B cell (primary cell): ENCODE data around the gene ZNF771. TPM values are rescaled to one million over a fixed set of nuclear protein-coding genes. Genes with fewer than 3 reads are reported as not detected.
A peak's percentile ranks its signal among the peaks of the same experiment; 100 is the strongest.

Experiments
- ATAC-seq: fragments of 200-7000 bp; cut with Tn5 transposase; one replicate; pipeline ENCODE4 v1.10.0; 2021; ENCODE audit warnings: low read depth, mild to moderate bottlenecking, moderate number of reproducible peaks, moderate library complexity
- CTCF ChIA-PET: fragments of 350-600 bp; sonication (Branson Sonifier 250); formaldehyde crosslinking; loops from one replicate; lab custom pipeline; 2021; ENCODE audit warnings: antibody characterized with exemption, inconsistent platforms; lab: Charles Lee
- POLR2A ChIA-PET: fragments of 350-600 bp; sonication (Branson Sonifier 250); formaldehyde crosslinking; loops from one replicate; lab custom pipeline; 2021; ENCODE audit warnings: antibody characterized with exemption; lab: Charles Lee
- DNase-seq: peaks from one replicate; pipeline ENCODE4 v3.0.0; 2013
- H2AFZ ChIP-seq: 2 replicates; pipeline ENCODE4 v1.6.1; 2012; ENCODE audit warnings: mild to moderate bottlenecking, low read depth, low read length; ENCODE audit not compliant: insufficient read depth, poor library complexity, severe bottlenecking
- H3K27ac ChIP-seq, 2 donors: 1 replicate in 1 of 2; 2 replicates in 1 of 2; pipeline ENCODE4 v1.5.1; 2012 to 2013; ENCODE audit warnings: low read length in 2 of 2, mild to moderate bottlenecking in 2 of 2, moderate library complexity in 1 of 2
- H3K27me3 ChIP-seq, 4 experiments: fragments of 200-600 bp in 1 of 4; sonication (generic) in 1 of 4; replicated peaks in 1 of 4; 1 replicate in 2 of 4; 2 replicates in 2 of 4; pipeline versions ENCODE4 v1.6.1 to v1.7.0; 2013 to 2016; ENCODE audit warnings: low read length in 3 of 4, mild to moderate bottlenecking in 2 of 4, mixed read lengths in 1 of 4, moderate library complexity in 1 of 4; ENCODE audit not compliant: insufficient read depth in 4 of 4, control insufficient read depth in 3 of 4; ENCODE audit errors: control extremely low read depth in 1 of 4
- H3K36me3 ChIP-seq, 2 experiments: replicated peaks in 1 of 2; 1 replicate in 1 of 2; 2 replicates in 1 of 2; pipeline versions ENCODE4 v1.6.1 to v1.7.1; 2013; ENCODE audit warnings: low read length in 1 of 2; ENCODE audit not compliant: insufficient read depth in 2 of 2, control insufficient read depth in 1 of 2; ENCODE audit errors: control extremely low read depth in 1 of 2, extremely low read depth in 1 of 2
- H3K4me1 ChIP-seq, 2 donors: fragments of 200-600 bp in 1 of 2; sonication (generic) in 1 of 2; 1 replicate in 1 of 2; 2 replicates in 1 of 2; pipeline versions ENCODE4 v1.5.1 to v1.6.1; 2013 to 2017; ENCODE audit warnings: low read length in 2 of 2; ENCODE audit not compliant: control insufficient read depth in 2 of 2, insufficient read depth in 2 of 2
- H3K4me2 ChIP-seq: replicated peaks from 2 replicates; pipeline ENCODE3; 2012; ENCODE audit warnings: mild to moderate bottlenecking, low read depth, low read length; ENCODE audit not compliant: poor library complexity, severe bottlenecking
- H3K4me3 ChIP-seq, 5 experiments: fragments of 200-600 bp in 1 of 5; sonication (generic) in 1 of 5; 1 replicate in 3 of 5; 2 replicates in 2 of 5; pipeline versions ENCODE4 v1.5.1 to v1.7.0; 2011 to 2016; ENCODE audit warnings: low read length in 4 of 5, mild to moderate bottlenecking in 4 of 5, low read depth in 2 of 5, control low read depth in 1 of 5, moderate library complexity in 1 of 5; ENCODE audit not compliant: insufficient read depth in 1 of 5; ENCODE audit errors: control extremely low read depth in 1 of 5, extremely low read depth in 1 of 5
- H3K79me2 ChIP-seq: fragments of 200-600 bp; sonication (generic); one replicate; pipeline ENCODE4 v1.6.0; 2016; ENCODE audit warnings: low read length; ENCODE audit not compliant: control insufficient read depth, insufficient read depth
- H3K9ac ChIP-seq: fragments of 200-600 bp; sonication (generic); 2 replicates; pipeline ENCODE4 v1.6.1; 2017; ENCODE audit warnings: mild to moderate bottlenecking, low read length, moderate library complexity
- H3K9me3 ChIP-seq, 3 donors: one replicate each; pipeline versions ENCODE4 v1.6.1 to v1.7.1; 2013; ENCODE audit warnings: low read length in 2 of 3; ENCODE audit not compliant: control insufficient read depth in 2 of 3, insufficient read depth in 1 of 3; ENCODE audit errors: control extremely low read depth in 1 of 3
- H4K20me1 ChIP-seq: 2 replicates; pipeline ENCODE4 v1.6.0; 2012; ENCODE audit warnings: mild to moderate bottlenecking, low read length; ENCODE audit not compliant: insufficient read depth, control insufficient read depth, poor library complexity, severe bottlenecking
- H3K27ac Mint-ChIP-seq: one replicate; pipeline ENCODE4 v1.8.0; 2021; ENCODE audit warnings: mixed read lengths
- H3K27me3 Mint-ChIP-seq: one replicate; pipeline ENCODE4 v1.8.0; 2021; ENCODE audit warnings: mixed read lengths
- H3K4me1 Mint-ChIP-seq: one replicate; pipeline ENCODE4 v1.8.0; 2021; ENCODE audit warnings: mixed read lengths
- H3K4me3 Mint-ChIP-seq: one replicate; pipeline ENCODE4 v1.8.0; 2021; ENCODE audit warnings: mixed read lengths
- H3K9me3 Mint-ChIP-seq: one replicate; pipeline ENCODE4 v1.8.0; 2022; ENCODE audit warnings: mixed read lengths; ENCODE audit not compliant: insufficient read depth
- CTCF ChIP-seq: fragments of 200-600 bp; IDR thresholded peaks from one replicate; pipeline ENCODE4 v1.8.0; 2022; ENCODE audit warnings: antibody characterized with exemption, mild to moderate bottlenecking
- EZH2 ChIP-seq: IDR thresholded peaks from 2 replicates; pipeline ENCODE4 v1.6.1; 2012; ENCODE audit warnings: borderline replicate concordance, low read depth, mild to moderate bottlenecking, moderate library complexity, low read length; ENCODE audit not compliant: insufficient read depth, poor library complexity, severe bottlenecking
- WGBS: methylation state at CpG from one replicate; pipeline ENCODE4 v1.1.5; 2013; ENCODE audit warnings: missing lambda C conversion rate; ENCODE audit not compliant: insufficient coverage; 5-methylcytosine and 5-hydroxymethylcytosine counted together
- intact Hi-C: fragments of 100-400 bp; cut with micrococcal nuclease; formaldehyde crosslinking; loops from one replicate; pipeline ENCODE4 v1.10.0; 2022
- polyA plus RNA-seq: library from polyadenylated mRNA; depleted of rRNA; stranded (reverse); fragments of >200 nt; gene quantifications from 2 replicates; pipeline ENCODE4 v1.2.3, GENCODE V29; 2012
- total RNA-seq, 2 donors: library from RNA; stranded (reverse); fragments of 120-200 nt in 1 of 2; gene quantifications; 1 replicate in 1 of 2; 2 replicates in 1 of 2; pipeline versions ENCODE4 v1.2.3 to v1.2.4, GENCODE V29; 2013 to 2022

The ZNF771 gene
- total and polyA plus RNA-seq, 2 donors (not counting 1 experiment from before 2014, with no cell fraction given) = 4.1 to 6.6 TPM

- CTCF ChIA-PET = interaction anchor here (0.9 to 5.3 kb wide), 13 partner anchors 8 to 325 kb away, joined by 3 to 43 read pairs (median 4); partner anchors contain the start of genes DCTPP1, TBX6, ZNF48 and ZNF747
- no peak for TF ChIP-seq EZH2
- TF ChIP-seq CTCF = no peak
- no peaks in the 10 kb centered on the region for H3K27me3 ChIP-seq
- H3K4me1 ChIP-seq = peaks cover 5 to 12% of the 10 kb centered on the region in 2 donors
- intact Hi-C loops = loop anchor here (1.0 to 5.0 kb wide), 4 partner anchors 22 to 280 kb away; partner anchors contain the start of genes SRCAP, TBC1D10B, ZNF48 and ZNF768
- no peaks in the 10 kb centered on the region for H3K9me3 Mint-ChIP-seq
- no peaks in the 10 kb centered on the region for H3K27me3 Mint-ChIP-seq
- DNase-seq = no peak
- ATAC-seq = no peak
- no peaks in the 10 kb centered on the region for H3K9me3 ChIP-seq
- no peaks in the 10 kb centered on the region for H4K20me1 ChIP-seq
- H3K27ac ChIP-seq = peak overlapping the region; percentile 29 to 73
- H3K9ac ChIP-seq = peak overlapping the region; percentile 70
- peak overlapping the region; percentile 52 for H3K4me3 Mint-ChIP-seq
- H3K36me3 ChIP-seq = peaks cover under 1 to 10% of the 10 kb centered on the region in 2 experiments
- peak overlapping the region; percentile 12 for H3K27ac Mint-ChIP-seq
- 68% methylated on average over 15 of the region's 18 CpGs for WGBS
- H3K4me2 ChIP-seq = peak overlapping the region; percentile 82
- POLR2A ChIA-PET = interaction anchor here (0.6 to 1.9 kb wide), 22 partner anchors 10 to 481 kb away, joined by 3 to 18 read pairs (median 4); partner anchors contain the start of genes CD2BP2, CORO1A, DCTPP1 and PRR14
- peak overlapping the region; percentile 33 to 75 (median 66) for H3K4me3 ChIP-seq
- peaks cover 7% of the 10 kb centered on the region for H3K4me1 Mint-ChIP-seq
- peak overlapping the region; percentile 84 for H2AFZ ChIP-seq
- H3K79me2 ChIP-seq = peaks cover 13% of the 10 kb centered on the region
Observed at GRCh38 chr16:30416624-30417528, 9.5 kb downstream of the ZNF771 start.
